HepG2 (cell line): ENCODE results near the gene NDUFB10. TPM values are rescaled to one million over a fixed set of nuclear protein-coding genes. Genes with fewer than 3 reads are reported as not detected.

Experiments
- HMG20B ChIP-seq: conservative IDR thresholded peaks from 2 replicates; pipeline ENCODE4 v1.6.1; 2016; ENCODE audit warnings: missing genetic modification reagents, missing compliant biosample characterization
- HOXD1 ChIP-seq: sonication (generic); formaldehyde crosslinking; IDR thresholded peaks from 2 replicates; pipeline ENCODE4 v1.5.0; 2020; ENCODE audit warnings: missing genetic modification reagents
- JARID2 ChIP-seq: sonication (generic); formaldehyde crosslinking; IDR thresholded peaks from 2 replicates; pipeline ENCODE4 v1.8.1; 2023; ENCODE audit warnings: missing genetic modification reagents, inconsistent platforms; ENCODE audit not compliant: insufficient replicate concordance
- KDM6A ChIP-seq: IDR thresholded peaks from 2 replicates; pipeline ENCODE4 v1.6.1; 2016; ENCODE audit warnings: low read depth
- MED13 ChIP-seq: sonication (generic); formaldehyde crosslinking; IDR thresholded peaks from 2 replicates; pipeline ENCODE4 v1.5.0; 2020; ENCODE audit warnings: missing genetic modification reagents
- RAD21 ChIP-seq: fragments of 450-650 bp; formaldehyde crosslinking; IDR thresholded peaks from 2 replicates; pipeline ENCODE4 v1.5.0; 2020; ENCODE audit warnings: mild to moderate bottlenecking
- REXO4 ChIP-seq: sonication (generic); formaldehyde crosslinking; IDR thresholded peaks from 2 replicates; pipeline ENCODE4 v1.8.0; 2022; ENCODE audit warnings: missing genetic modification reagents, mild to moderate bottlenecking, borderline replicate concordance
- SP2 ChIP-seq: sonication (generic); formaldehyde crosslinking; IDR thresholded peaks from 2 replicates; pipeline ENCODE4 v1.5.1; 2020; ENCODE audit warnings: mild to moderate bottlenecking, missing genetic modification reagents
- SRF ChIP-seq: IDR thresholded peaks from 2 replicates; pipeline ENCODE4 v1.6.1; 2011; ENCODE audit warnings: mild to moderate bottlenecking, low read depth, low read length, moderate library complexity
- TOE1 ChIP-seq: sonication (generic); formaldehyde crosslinking; IDR thresholded peaks from 2 replicates; pipeline ENCODE4 v1.4.0; 2020; ENCODE audit warnings: mild to moderate bottlenecking, missing genetic modification reagents
- ZC3H4 ChIP-seq: sonication (generic); formaldehyde crosslinking; IDR thresholded peaks from 2 replicates; pipeline ENCODE4 v1.4.0; 2020; ENCODE audit warnings: missing genetic modification reagents, borderline replicate concordance
- ZNF460 ChIP-seq: sonication (generic); formaldehyde crosslinking; IDR thresholded peaks from 2 replicates; pipeline ENCODE4 v1.5.1; 2020; ENCODE audit warnings: missing genetic modification reagents, mild to moderate bottlenecking, borderline replicate concordance
- ZNF546 ChIP-seq: sonication (generic); formaldehyde crosslinking; conservative IDR thresholded peaks from 2 replicates; pipeline ENCODE4 v1.8.1; 2023; ENCODE audit warnings: mild to moderate bottlenecking, missing genetic modification reagents
- ZNF713 ChIP-seq: sonication (generic); formaldehyde crosslinking; IDR thresholded peaks from 2 replicates; pipeline ENCODE4 v1.4.0; 2020; ENCODE audit warnings: mild to moderate bottlenecking, missing genetic modification reagents
- polyA plus RNA-seq, 8 experiments: library from polyadenylated mRNA; depleted of rRNA in 3 of 8; stranded (reverse) in 7 of 8; unstranded in 1 of 8; fragments of >200 nt; fragmentation: Illumina TruSeq in 4 of 8; extraction: Trizol in 4 of 8; gene quantifications; 2 replicates each; pipeline versions ENCODE4 v1.2.1 to v1.2.3, GENCODE V29; 2011 to 2016; ENCODE audit warnings: low read depth in 4 of 8, missing spikeins in 1 of 8, mixed read lengths in 1 of 8; ENCODE audit not compliant: insufficient read depth in 1 of 8
- total RNA-seq, 5 experiments: library from RNA; depleted of rRNA; stranded (reverse); fragments of >200 nt; fragmentation: Illumina TruSeq; extraction: Trizol; gene quantifications; 2 replicates each; pipeline ENCODE4 v1.2.3, GENCODE V29; 2016; ENCODE audit warnings: low read depth in 1 of 5
- TF ChIP-seq, protein P1 (sequence below): sonication (generic); formaldehyde crosslinking; IDR thresholded peaks from 2 replicates; pipeline ENCODE4 v1.4.0; 2020; ENCODE audit warnings: mild to moderate bottlenecking, missing genetic modification reagents, borderline replicate concordance
- TF ChIP-seq, protein P2 (sequence below): sonication (generic); formaldehyde crosslinking; IDR thresholded peaks from 2 replicates; pipeline ENCODE4 v1.9.0; 2021; ENCODE audit warnings: missing genetic modification reagents, borderline replicate concordance

Gene NDUFB10
- total and polyA plus RNA-seq, 2 of the 13 experiments (the other 11 are each of a cell fraction or from before 2014, with no cell fraction given): 68.6 to 157 TPM

DNA sequence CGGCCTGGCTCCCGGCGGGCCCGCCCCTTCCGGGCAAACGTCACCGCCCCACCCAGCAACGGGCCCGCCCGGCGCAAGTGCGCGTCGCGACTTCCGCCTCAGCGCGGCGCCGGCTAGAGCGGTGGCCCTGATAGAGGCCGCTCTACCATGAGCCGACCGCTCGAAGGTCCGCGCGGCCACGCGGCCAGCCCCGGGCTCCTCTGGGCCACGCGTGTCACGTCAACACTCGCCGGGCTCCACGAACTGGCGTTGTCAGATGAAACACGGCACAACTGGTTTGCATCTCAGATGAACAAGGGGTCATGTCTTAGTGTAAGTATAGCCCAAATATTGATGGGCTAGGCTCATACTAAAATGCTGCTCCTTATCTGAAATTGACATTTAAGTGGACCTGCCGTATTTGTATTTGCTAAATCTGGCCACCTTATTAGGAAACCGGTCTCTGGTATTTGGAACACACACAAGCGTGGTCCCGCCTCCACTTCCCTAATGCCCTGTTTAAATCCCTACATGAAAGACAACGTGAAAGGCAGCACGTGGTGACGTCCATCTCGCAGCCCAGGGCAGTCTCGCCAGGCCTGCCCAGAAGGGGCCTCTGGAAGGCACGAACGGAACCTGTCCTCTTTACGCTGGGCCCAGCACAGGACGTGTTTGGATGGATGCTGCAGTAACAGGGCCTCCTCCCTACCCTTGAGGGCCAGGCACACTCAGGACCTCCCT lies 50.6 kb downstream of the NDUFB10 start, which contains the start of gene ZNF598 (continued):
- TF ChIP-seq, protein P1, sequence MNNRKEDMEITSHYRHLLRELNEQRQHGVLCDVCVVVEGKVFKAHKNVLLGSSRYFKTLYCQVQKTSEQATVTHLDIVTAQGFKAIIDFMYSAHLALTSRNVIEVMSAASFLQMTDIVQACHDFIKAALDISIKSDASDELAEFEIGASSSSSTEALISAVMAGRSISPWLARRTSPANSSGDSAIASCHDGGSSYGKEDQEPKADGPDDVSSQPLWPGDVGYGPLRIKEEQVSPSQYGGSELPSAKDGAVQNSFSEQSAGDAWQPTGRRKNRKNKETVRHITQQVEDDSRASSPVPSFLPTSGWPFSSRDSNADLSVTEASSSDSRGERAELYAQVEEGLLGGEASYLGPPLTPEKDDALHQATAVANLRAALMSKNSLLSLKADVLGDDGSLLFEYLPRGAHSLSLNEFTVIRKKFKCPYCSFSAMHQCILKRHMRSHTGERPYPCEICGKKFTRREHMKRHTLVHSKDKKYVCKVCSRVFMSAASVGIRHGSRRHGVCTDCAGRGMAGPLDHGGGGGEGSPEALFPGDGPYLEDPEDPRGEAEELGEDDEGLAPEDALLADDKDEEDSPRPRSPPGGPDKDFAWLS (CRISPR knock-in tag): no peak
- TF ChIP-seq RAD21 (CRISPR knock-in tag) (peak; percentile 41; the same call in 1 of the 2 replicates), HOXD1 (no peak), KDM6A (no peak), REXO4 (CRISPR knock-in tag) (no peak), ZNF460 (CRISPR knock-in tag) (no peak), MED13 (CRISPR knock-in tag) (no peak), HMG20B (CRISPR knock-in tag) (no peak), ZNF713 (CRISPR knock-in tag) (no peak), TOE1 (CRISPR knock-in tag) (no peak), ZC3H4 (peak; percentile 77; the same call in 1 of the 2 replicates), SP2 (CRISPR knock-in tag) (peak; percentile 80), SRF (0 out of 2 replicates have a peak, but pooled peaks have one; percentile 24), ZNF546 (CRISPR knock-in tag) (no peak), JARID2 (CRISPR knock-in tag) (peak; percentile 20)
- TF ChIP-seq, protein P2, sequence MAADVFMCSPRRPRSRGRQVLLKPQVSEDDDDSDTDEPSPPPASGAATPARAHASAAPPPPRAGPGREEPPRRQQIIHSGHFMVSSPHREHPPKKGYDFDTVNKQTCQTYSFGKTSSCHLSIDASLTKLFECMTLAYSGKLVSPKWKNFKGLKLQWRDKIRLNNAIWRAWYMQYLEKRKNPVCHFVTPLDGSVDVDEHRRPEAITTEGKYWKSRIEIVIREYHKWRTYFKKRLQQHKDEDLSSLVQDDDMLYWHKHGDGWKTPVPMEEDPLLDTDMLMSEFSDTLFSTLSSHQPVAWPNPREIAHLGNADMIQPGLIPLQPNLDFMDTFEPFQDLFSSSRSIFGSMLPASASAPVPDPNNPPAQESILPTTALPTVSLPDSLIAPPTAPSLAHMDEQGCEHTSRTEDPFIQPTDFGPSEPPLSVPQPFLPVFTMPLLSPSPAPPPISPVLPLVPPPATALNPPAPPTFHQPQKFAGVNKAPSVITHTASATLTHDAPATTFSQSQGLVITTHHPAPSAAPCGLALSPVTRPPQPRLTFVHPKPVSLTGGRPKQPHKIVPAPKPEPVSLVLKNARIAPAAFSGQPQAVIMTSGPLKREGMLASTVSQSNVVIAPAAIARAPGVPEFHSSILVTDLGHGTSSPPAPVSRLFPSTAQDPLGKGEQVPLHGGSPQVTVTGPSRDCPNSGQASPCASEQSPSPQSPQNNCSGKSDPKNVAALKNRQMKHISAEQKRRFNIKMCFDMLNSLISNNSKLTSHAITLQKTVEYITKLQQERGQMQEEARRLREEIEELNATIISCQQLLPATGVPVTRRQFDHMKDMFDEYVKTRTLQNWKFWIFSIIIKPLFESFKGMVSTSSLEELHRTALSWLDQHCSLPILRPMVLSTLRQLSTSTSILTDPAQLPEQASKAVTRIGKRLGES (CRISPR knock-in tag): no peak
